ENCODE results near the gene AFAP1L1.

Gene AFAP1L1

GRCh38 chr5:149301744-149302380 lies 30.2 kb downstream of the AFAP1L1 start:
- no peak for DNase-seq (ENCODE audit: low read depth)
- H3K4me3 ChIP-seq (ENCODE audit: low read length): no peak overlapping the region
- no peak for TF ChIP-seq CTCF (conservative IDR thresholded peaks at IDR 0.05; ENCODE audit: low read depth, low read length)

GRCh38 chr5:149302641-149303040 lies 31.0 kb downstream of the AFAP1L1 start:
- TF ChIP-seq CTCF (conservative IDR thresholded peaks at IDR 0.05; ENCODE audit: low read depth, low read length): no peak
- no peak overlapping the region for H3K4me3 ChIP-seq (ENCODE audit: low read length)
- no peak for DNase-seq (ENCODE audit: low read depth)

- no peak overlapping the region for H3K4me3 ChIP-seq (ENCODE audit: low read length)
- no peak for DNase-seq (ENCODE audit: low read depth)
- TF ChIP-seq CTCF (conservative IDR thresholded peaks at IDR 0.05; ENCODE audit: low read depth, low read length): no peak
Observed at GRCh38 chr5:149303210-149303609, 31.6 kb downstream of the AFAP1L1 start.

GRCh38 chr5:149304195-149305078 lies 32.8 kb downstream of the AFAP1L1 start:
- TF ChIP-seq CTCF (conservative IDR thresholded peaks at IDR 0.05; ENCODE audit: low read depth, low read length): no peak
- no peak for DNase-seq (ENCODE audit: low read depth)
- H3K4me3 ChIP-seq (ENCODE audit: low read length): no peak overlapping the region

GRCh38 chr5:149309354-149309753 lies 37.7 kb downstream of the AFAP1L1 start:
- no peak overlapping the region for H3K4me3 ChIP-seq (ENCODE audit: low read length)
- TF ChIP-seq CTCF (conservative IDR thresholded peaks at IDR 0.05; ENCODE audit: low read depth, low read length): no peak
- DNase-seq (ENCODE audit: low read depth): no peak

GRCh38 chr5:149310488-149310887 lies 38.8 kb downstream of the AFAP1L1 start:
- no peak overlapping the region for H3K4me3 ChIP-seq (ENCODE audit: low read length)
- DNase-seq (ENCODE audit: low read depth): no peak
- no peak for TF ChIP-seq CTCF (conservative IDR thresholded peaks at IDR 0.05; ENCODE audit: low read depth, low read length)

Data from retinal pigment epithelial cell (primary cell).